ENCODE measurements around the gene TBC1D14.

DNA sequence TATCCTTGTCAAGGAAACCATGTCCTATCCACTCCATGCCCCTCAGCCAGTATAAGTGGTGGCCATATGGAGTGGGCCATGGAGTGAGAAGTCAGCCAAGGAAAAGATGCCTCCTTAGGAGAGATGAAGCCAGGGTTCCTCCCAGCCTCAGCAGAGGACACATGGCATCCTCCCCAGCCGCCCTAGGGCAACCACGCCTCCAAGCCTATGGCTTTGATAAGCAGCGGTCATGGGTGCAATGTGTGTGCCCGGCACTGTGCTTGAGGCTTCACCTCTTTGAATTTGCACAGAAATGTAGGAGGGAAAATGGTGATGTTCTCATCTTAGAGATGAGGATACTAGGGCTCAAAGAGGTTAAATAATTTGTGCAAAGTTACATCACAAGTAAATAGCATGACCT lies 34.6 kb upstream of the TBC1D14 start:
- TF ChIP-seq ZFX (IDR thresholded peaks at IDR 0.05) (no peak), CTCF (conservative IDR thresholded peaks at IDR 0.05) (no peak)
